OCI-LY1 (cell line): Measurements from ENCODE around the gene RASSF4.

Experiments used
- CTCF ChIP-seq: fragments of 200-600 bp; sonication (generic), shearing (Covaris generic); IDR thresholded peaks from 2 replicates; pipeline ENCODE4 v1.5.1; 2017; ENCODE audit warnings: mild to moderate bottlenecking, antibody characterized with exemption, low read length, moderate library complexity, mixed read lengths
- EZH2 ChIP-seq: fragments of 200-600 bp; sonication (generic), shearing (Covaris generic); IDR thresholded peaks from 2 replicates; pipeline ENCODE4 v1.8.0; 2017; ENCODE audit warnings: borderline replicate concordance, mixed run types, mild to moderate bottlenecking, antibody characterized with exemption, low read length, moderate library complexity, mixed read lengths

- no peak for TF ChIP-seq CTCF
- TF ChIP-seq EZH2: no peak
Observed at GRCh38 chr10:45044290-45044689, 84.7 kb downstream of the RASSF4 start.
